Measurements from ENCODE around the gene LLGL2.
"Not testable (repeated sequence)": the region's sequence is repeated elsewhere in the genome, so short reads cannot be mapped to it uniquely, and the experiment has no call there.

The LLGL2 gene

DNA sequence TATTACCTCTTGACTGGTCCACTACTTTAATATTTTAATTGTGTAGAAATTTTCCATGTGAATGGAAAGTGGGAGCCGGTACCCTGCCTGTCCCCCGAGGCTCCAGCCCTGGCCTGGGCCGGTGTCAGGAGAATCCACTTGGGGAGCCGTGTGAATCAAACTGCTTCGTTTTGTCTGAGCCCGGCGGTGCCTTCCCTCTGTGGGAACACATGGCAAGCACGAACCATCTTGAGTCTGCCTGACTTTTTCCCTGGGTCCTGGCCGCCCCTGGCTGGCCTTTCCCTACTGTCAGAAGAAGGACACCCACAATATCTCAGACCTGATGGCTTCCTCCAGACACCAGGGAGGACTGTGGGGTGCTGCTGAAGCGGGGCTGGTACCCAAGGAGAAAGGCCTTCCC, 49.7 kb downstream of the LLGL2 start:
- no peak overlapping the region for H3K4me3 ChIP-seq (ENCODE audit: low read length)
- no peak for TF ChIP-seq CTCF (IDR thresholded peaks at IDR 0.05; ENCODE audit: insufficient read depth, low read depth, low read length, missing control alignments)
- DNase-seq (ENCODE audit: low read depth): no peak

DNA sequence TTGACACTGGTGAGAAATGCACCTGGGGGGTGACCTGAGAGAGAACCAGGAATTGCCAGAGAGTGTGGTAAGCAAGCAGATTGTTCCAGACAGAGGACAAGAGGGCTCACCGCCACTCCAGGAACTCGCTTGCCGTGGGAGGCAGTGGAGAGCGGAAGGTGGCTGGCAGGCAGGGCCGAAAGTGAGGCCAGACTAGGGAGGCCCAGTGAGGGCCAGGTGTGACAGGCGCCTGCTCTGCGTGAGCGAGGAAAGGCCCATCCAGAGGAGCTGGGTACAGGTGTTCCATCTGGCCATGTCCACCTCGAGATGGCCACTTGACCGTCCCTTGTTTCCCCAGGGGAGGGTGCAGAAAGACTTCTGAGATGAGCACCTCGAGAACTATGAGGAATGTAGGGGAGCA, 50.2 kb downstream of the LLGL2 start:
- TF ChIP-seq CTCF (IDR thresholded peaks at IDR 0.05; ENCODE audit: insufficient read depth, low read depth, low read length, missing control alignments): no peak
- no peak overlapping the region for H3K4me3 ChIP-seq (ENCODE audit: low read length)
- DNase-seq (ENCODE audit: low read depth): no peak

GRCh38 chr17:75576661-75577060, 51.2 kb downstream of the LLGL2 start:
- DNase-seq (ENCODE audit: low read depth): no peak
- no peak for TF ChIP-seq CTCF (IDR thresholded peaks at IDR 0.05; ENCODE audit: insufficient read depth, low read depth, low read length, missing control alignments)
- no peak overlapping the region for H3K4me3 ChIP-seq (ENCODE audit: low read length)

DNA sequence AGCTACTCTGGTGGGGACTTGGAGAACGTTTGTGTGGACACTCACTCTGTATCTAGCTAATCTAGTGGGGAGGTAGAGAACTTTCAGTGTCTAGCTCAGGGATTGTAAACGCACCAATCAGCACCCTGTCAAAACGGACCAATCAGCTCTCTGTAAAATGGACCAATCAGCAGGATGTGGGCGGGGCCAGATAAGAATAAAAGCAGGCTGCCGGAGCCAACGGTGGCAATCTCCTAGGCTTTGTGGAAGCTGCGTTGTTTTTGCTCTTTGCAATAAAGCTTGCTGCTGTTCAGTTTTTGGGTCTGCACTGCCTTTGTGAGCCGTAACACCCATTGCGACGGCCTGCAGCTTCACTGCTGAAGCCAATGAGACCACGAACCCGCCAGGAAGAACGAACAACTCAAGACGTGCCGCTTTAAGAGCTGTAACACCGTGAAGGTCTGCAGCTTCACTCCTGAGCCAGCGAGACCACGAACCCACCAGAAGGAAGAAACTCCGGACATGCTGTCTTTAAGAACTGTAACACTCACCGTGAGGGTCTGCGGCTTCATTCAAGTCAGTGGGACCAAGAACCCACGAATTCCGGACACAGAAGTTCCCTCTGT, 55.7 kb downstream of the LLGL2 start:
- not testable (repeated sequence) for H3K4me3 ChIP-seq (ENCODE audit: low read length); DNase-seq (ENCODE audit: low read depth)

DNA sequence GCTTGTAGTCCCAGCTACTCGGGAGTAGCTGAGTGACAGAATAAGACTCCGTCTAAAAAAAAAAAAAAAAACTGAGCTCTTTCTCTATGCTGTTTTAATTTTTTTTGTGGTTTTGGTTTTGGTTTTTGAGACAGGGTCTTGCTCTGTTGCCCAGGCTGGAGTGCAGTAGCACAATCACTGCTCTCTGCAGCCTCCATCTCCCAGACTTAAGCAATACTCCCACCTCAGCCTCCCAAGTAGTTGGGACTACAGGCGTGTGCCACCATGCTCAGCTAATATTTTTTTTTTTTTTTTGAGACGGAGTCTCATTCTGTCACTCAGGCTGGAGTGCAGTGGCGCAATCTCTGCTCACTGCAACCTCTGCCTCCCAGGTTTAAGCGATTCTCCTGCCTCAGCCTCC, 57.7 kb downstream of the LLGL2 start:
- not testable (repeated sequence) for H3K4me3 ChIP-seq (ENCODE audit: low read length); DNase-seq (ENCODE audit: low read depth)

- no peak for DNase-seq (ENCODE audit: low read depth)
- H3K4me3 ChIP-seq (ENCODE audit: low read length): no peak overlapping the region
- no peak for TF ChIP-seq CTCF (IDR thresholded peaks at IDR 0.05; ENCODE audit: insufficient read depth, low read depth, low read length, missing control alignments)
Measured at GRCh38 chr17:75584849-75585175, 59.3 kb downstream of the LLGL2 start.

DNA sequence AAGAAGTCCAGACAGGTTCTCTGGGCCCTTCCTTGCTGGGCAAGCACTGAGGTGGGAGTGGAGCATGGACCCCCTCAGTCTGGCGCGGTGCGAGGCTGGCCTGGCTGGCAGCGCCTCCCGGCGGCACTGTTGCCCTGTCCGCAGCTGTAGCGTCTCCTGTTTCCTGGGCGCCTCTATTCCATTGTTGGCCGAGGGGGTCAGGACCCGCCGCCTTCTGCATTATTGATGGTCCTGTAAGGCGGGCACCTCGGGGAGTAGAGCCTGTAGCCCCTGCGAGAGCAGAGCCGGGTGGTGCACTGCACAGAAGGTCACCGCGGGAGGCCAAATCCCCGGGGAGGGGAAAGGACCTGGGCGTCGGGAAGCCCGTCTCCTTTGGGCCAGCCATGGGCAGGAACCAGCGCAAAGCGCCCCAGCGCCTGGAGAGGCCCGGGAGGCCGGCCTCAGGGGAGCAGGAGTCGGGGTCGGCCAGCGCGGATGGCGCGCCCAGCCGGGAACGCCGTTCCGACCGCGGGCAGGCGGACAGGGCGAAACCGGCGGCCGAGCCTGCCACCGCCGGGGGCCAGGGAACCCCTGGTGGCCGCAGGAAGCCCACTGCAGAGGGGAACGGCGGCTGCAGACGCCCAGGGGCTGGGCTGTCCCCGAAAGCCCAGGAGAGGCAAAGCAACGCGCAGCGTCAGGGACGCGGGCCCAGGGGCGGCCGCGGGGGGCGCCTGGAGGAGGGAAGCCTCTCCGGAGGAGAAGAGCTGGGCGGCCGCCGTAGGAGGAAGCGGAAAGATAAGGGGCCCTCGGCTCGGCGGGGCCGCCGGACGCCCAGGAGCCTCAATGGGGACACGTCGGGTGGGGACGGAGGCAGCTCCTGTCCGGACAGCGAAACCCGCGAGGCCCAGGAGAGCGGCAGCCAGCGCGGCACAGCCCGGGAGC, 62.4 kb downstream of the LLGL2 start, which contains the start of gene MYO15B:
MYO15B (plus strand) TSS at position 126 of the 921 bp plus-strand sequence; CDS start at position 384, 258 bp downstream.
- no peak for TF ChIP-seq CTCF (IDR thresholded peaks at IDR 0.05; ENCODE audit: insufficient read depth, low read depth, low read length, missing control alignments)
- H3K4me3 ChIP-seq (ENCODE audit: low read length): no peak within 1 kb of the TSS
- no peak for DNase-seq (ENCODE audit: low read depth)

DNA sequence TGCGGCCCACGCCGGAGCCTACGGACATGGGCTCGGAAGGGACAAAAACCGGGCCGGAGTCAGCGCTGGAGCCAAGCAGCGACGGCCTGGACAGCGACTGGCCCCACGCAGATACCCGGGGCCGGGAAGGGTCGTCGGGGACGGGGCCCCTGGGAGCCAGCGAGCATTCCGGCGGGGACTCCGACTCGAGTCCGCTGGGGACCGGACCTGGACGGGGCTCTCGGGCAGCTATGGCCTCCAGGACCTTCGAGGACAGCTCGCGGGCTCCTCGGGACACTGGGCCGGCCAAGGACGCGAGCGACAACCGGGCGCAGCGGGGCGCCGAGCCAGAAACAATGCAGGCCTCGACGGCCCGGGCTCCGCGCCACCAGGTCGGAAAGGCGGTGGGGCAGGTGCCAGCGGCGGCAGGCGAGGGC, 63.1 kb downstream of the LLGL2 start:
- DNase-seq (ENCODE audit: low read depth): no peak
- TF ChIP-seq CTCF (IDR thresholded peaks at IDR 0.05; ENCODE audit: insufficient read depth, low read depth, low read length, missing control alignments): no peak

More for the DNA sequence above, 63.1 kb downstream of the LLGL2 start:
- no peak overlapping the region for H3K4me3 ChIP-seq (ENCODE audit: low read length)
